GM23338 (cell line): ENCODE results near the gene FN1. TPM values are rescaled to one million over a fixed set of nuclear protein-coding genes. Genes with fewer than 3 reads are reported as not detected.

Experiments
- CREB1 ChIP-seq: fragments of 250-450 bp; sonication (Bioruptor Pico); IDR thresholded peaks from 2 replicates; pipeline ENCODE4 v1.5.0; 2020; ENCODE audit warnings: low read depth, mild to moderate bottlenecking, moderate library complexity
- JUNB ChIP-seq: IDR thresholded peaks from one replicate; pipeline ENCODE4 v1.6.1; 2016; ENCODE audit warnings: antibody characterized with exemption; ENCODE audit not compliant: unreplicated experiment
- NANOG ChIP-seq: IDR thresholded peaks from 2 replicates; pipeline ENCODE4 v1.6.1; 2016; ENCODE audit warnings: antibody characterized with exemption, borderline replicate concordance
- STAT1 ChIP-seq: IDR thresholded peaks from one replicate; pipeline ENCODE4 v1.6.1; 2016; ENCODE audit warnings: antibody characterized with exemption; ENCODE audit not compliant: unreplicated experiment
- ZNF331 ChIP-seq: fragments of 250-450 bp; sonication (Bioruptor Pico); IDR thresholded peaks from 2 replicates; pipeline ENCODE4 v1.5.0; 2020; ENCODE audit warnings: low read depth, mild to moderate bottlenecking, moderate library complexity
- polyA plus RNA-seq: library from polyadenylated mRNA; unstranded; fragments of >200 nt; fragmentation: Nextera tagmentation; extraction: Ambion mirVana; gene quantifications from 2 replicates; pipeline ENCODE4 v1.2.1, GENCODE V29; 2016
- total RNA-seq: library from RNA; depleted of rRNA; stranded (reverse); fragments of >200 nt; shearing (Covaris generic); gene quantifications from 2 replicates; pipeline ENCODE4 v1.2.3, GENCODE V29; 2014
- TF ChIP-seq, protein P1 (sequence below): fragments of 250-450 bp; sonication (Bioruptor Pico); IDR thresholded peaks from 2 replicates; pipeline ENCODE4 v1.5.0; 2020; ENCODE audit warnings: mild to moderate bottlenecking, moderate library complexity
- TF ChIP-seq, protein P2 (sequence below): IDR thresholded peaks from 2 replicates; pipeline ENCODE4 v1.6.1; 2016; ENCODE audit warnings: antibody characterized with exemption
- TF ChIP-seq, protein P3 (sequence below), 2 experiments: fragments of 200-600 bp in 1 of 2; sonication (generic) in 1 of 2; conservative IDR thresholded peaks; 2 replicates each; pipeline versions ENCODE4 v1.5.1 to v1.6.1; 2016 to 2017; ENCODE audit warnings: antibody characterized with exemption in 2 of 2, low read depth in 2 of 2, mild to moderate bottlenecking in 2 of 2, moderate library complexity in 1 of 2

Gene FN1
- total and polyA plus RNA-seq, 2 experiments from 2014 or later = 79.6 to 255 TPM

DNA sequence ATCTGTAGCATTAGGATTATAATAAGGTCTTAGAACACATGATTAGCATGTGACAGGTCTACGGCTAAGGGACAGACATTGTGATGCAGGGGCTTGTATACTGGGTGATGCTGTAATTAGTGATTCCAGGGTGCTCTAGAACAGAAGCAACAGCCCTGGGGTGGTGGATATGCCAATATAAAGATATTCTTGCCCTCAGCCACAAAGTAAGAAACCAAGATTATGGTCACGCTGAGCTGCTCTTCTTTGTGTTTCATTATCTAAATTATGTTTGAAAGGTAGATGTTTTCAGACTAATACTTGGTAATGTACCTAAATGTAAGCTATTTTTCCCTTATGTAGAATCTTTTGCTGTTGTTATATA, 45.3 kb downstream of the FN1 start (continued):
- TF ChIP-seq, protein P1, sequence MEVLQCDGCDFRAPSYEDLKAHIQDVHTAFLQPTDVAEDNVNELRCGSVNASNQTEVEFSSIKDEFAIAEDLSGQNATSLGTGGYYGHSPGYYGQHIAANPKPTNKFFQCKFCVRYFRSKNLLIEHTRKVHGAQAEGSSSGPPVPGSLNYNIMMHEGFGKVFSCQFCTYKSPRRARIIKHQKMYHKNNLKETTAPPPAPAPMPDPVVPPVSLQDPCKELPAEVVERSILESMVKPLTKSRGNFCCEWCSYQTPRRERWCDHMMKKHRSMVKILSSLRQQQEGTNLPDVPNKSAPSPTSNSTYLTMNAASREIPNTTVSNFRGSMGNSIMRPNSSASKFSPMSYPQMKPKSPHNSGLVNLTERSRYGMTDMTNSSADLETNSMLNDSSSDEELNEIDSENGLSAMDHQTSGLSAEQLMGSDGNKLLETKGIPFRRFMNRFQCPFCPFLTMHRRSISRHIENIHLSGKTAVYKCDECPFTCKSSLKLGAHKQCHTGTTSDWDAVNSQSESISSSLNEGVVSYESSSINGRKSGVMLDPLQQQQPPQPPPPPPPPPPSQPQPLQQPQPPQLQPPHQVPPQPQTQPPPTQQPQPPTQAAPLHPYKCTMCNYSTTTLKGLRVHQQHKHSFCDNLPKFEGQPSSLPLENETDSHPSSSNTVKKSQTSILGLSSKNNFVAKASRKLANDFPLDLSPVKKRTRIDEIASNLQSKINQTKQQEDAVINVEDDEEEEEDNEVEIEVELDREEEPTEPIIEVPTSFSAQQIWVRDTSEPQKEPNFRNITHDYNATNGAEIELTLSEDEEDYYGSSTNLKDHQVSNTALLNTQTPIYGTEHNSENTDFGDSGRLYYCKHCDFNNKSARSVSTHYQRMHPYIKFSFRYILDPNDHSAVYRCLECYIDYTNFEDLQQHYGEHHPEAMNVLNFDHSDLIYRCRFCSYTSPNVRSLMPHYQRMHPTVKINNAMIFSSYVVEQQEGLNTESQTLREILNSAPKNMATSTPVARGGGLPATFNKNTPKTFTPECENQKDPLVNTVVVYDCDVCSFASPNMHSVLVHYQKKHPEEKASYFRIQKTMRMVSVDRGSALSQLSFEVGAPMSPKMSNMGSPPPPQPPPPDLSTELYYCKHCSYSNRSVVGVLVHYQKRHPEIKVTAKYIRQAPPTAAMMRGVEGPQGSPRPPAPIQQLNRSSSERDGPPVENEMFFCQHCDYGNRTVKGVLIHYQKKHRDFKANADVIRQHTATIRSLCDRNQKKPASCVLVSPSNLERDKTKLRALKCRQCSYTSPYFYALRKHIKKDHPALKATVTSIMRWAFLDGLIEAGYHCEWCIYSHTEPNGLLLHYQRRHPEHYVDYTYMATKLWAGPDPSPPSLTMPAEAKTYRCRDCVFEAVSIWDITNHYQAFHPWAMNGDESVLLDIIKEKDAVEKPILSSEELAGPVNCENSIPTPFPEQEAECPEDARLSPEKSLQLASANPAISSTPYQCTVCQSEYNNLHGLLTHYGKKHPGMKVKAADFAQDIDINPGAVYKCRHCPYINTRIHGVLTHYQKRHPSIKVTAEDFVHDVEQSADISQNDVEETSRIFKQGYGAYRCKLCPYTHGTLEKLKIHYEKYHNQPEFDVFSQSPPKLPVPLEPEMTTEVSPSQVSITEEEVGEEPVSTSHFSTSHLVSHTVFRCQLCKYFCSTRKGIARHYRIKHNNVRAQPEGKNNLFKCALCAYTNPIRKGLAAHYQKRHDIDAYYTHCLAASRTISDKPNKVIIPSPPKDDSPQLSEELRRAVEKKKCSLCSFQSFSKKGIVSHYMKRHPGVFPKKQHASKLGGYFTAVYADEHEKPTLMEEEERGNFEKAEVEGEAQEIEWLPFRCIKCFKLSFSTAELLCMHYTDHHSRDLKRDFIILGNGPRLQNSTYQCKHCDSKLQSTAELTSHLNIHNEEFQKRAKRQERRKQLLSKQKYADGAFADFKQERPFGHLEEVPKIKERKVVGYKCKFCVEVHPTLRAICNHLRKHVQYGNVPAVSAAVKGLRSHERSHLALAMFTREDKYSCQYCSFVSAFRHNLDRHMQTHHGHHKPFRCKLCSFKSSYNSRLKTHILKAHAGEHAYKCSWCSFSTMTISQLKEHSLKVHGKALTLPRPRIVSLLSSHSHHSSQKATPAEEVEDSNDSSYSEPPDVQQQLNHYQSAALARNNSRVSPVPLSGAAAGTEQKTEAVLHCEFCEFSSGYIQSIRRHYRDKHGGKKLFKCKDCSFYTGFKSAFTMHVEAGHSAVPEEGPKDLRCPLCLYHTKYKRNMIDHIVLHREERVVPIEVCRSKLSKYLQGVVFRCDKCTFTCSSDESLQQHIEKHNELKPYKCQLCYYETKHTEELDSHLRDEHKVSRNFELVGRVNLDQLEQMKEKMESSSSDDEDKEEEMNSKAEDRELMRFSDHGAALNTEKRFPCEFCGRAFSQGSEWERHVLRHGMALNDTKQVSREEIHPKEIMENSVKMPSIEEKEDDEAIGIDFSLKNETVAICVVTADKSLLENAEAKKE (CRISPR knock-in tag) = no peak
- TF ChIP-seq ZNF331 (no peak), NANOG (no peak), CREB1 (CRISPR knock-in tag) (no peak), JUNB (no peak), STAT1 (no peak)
- TF ChIP-seq, protein P2, sequence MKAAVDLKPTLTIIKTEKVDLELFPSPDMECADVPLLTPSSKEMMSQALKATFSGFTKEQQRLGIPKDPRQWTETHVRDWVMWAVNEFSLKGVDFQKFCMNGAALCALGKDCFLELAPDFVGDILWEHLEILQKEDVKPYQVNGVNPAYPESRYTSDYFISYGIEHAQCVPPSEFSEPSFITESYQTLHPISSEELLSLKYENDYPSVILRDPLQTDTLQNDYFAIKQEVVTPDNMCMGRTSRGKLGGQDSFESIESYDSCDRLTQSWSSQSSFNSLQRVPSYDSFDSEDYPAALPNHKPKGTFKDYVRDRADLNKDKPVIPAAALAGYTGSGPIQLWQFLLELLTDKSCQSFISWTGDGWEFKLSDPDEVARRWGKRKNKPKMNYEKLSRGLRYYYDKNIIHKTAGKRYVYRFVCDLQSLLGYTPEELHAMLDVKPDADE = no peak
- TF ChIP-seq, protein P3, sequence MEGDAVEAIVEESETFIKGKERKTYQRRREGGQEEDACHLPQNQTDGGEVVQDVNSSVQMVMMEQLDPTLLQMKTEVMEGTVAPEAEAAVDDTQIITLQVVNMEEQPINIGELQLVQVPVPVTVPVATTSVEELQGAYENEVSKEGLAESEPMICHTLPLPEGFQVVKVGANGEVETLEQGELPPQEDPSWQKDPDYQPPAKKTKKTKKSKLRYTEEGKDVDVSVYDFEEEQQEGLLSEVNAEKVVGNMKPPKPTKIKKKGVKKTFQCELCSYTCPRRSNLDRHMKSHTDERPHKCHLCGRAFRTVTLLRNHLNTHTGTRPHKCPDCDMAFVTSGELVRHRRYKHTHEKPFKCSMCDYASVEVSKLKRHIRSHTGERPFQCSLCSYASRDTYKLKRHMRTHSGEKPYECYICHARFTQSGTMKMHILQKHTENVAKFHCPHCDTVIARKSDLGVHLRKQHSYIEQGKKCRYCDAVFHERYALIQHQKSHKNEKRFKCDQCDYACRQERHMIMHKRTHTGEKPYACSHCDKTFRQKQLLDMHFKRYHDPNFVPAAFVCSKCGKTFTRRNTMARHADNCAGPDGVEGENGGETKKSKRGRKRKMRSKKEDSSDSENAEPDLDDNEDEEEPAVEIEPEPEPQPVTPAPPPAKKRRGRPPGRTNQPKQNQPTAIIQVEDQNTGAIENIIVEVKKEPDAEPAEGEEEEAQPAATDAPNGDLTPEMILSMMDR (conservative IDR thresholded peaks at IDR 0.05; ENCODE audit: low read depth in 2 of 2) = no peak
